ENCODE results near the gene AUP1. TPM values are rescaled to one million over a fixed set of nuclear protein-coding genes. Genes with fewer than 3 reads are reported as not detected.

AUP1 gene
- total and polyA plus RNA-seq, 9 of the 15 experiments (the other 6 are each of a cell fraction or from before 2014, with no cell fraction given) = 70.7 to 245 (median 165) TPM

GRCh38 chr2:74529357-74530238 lies at the start of gene AUP1, which contains the start of gene HTRA2 (continued):
- TF ChIP-seq ASH1L (IDR thresholded peaks at IDR 0.05; ENCODE audit: borderline replicate concordance, low read depth, partially characterized antibody) (peak; percentile 12), ZNF644 (tag; IDR thresholded peaks at IDR 0.05; ENCODE audit: low read depth) (peak; percentile 81; the same call in 1 of the 2 replicates), BMI1 (IDR thresholded peaks at IDR 0.05; ENCODE audit: low read length) (no peak), THAP7 (CRISPR knock-in tag; IDR thresholded peaks at IDR 0.05) (no peak), PHB2 (IDR thresholded peaks at IDR 0.05; ENCODE audit: low read depth) (0 out of 2 replicates have a peak, but pooled peaks have one; percentile 36), AFF4 (CRISPR knock-in tag; IDR thresholded peaks at IDR 0.05) (no peak), CBX2 (IDR thresholded peaks at IDR 0.05; ENCODE audit: insufficient read depth, low read length, poor library complexity, severe bottlenecking) (no peak), ZEB2 (IDR thresholded peaks at IDR 0.05) (no peak), STAT6 (CRISPR knock-in tag; IDR thresholded peaks at IDR 0.05) (no peak), SNAPC5 (CRISPR knock-in tag; IDR thresholded peaks at IDR 0.05) (no peak), TBP (optimal IDR thresholded peaks at IDR 0.05; ENCODE audit: low read depth, low read length) (peak; percentile 81), AFF1 (IDR thresholded peaks at IDR 0.05; ENCODE audit: low read depth in 1 of 2, partially characterized antibody in 2 of 2) (peak in 1 of 2 experiments; percentile 97), MIER1 (IDR thresholded peaks at IDR 0.05; ENCODE audit: low read depth) (no peak), CBFA2T3 (IDR thresholded peaks at IDR 0.05) (0 out of 2 replicates have a peak, but pooled peaks have one; percentile 2)

Data from K562 (cell line).